ENCODE data around the gene FAM72A.
"Not testable (repeated sequence)": the region's sequence is repeated elsewhere in the genome, so short reads cannot be mapped to it uniquely, and the experiment has no call there.

FAM72A gene

GRCh38 chr1:206219514-206220331 lies 17.1 kb upstream of the FAM72A start:
- DNase-seq (ENCODE audit: low read depth, low spot score); in situ Hi-C loops (cut with HindIII; ENCODE audit: low sequenced_read_pairs); H3K4me3 ChIP-seq (ENCODE audit: low read depth, low read length): not testable (repeated sequence)

GRCh38 chr1:206218765-206219164 lies 16.1 kb upstream of the FAM72A start:
- in situ Hi-C loops (cut with HindIII; ENCODE audit: low sequenced_read_pairs); H3K4me3 ChIP-seq (ENCODE audit: low read depth, low read length): not testable (repeated sequence)

DNA sequence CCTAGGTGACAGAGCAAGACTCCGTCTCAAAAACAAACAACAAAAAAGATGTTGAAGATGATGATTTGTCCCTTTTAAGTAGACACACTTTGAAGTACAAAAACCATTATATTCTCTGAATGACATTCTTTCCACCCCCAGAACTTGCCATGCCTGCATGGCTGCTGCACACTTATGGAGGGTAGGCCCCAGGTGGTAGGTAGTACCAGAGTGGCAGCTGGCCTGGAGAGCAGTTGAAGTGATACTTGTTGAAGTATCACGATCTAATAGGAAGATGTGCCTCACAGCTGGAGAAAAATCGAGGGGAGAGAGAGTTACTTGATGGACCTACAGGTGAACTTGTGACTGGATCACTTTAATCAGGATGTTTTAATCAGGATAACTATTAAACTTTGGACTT lies 15.6 kb upstream of the FAM72A start:
- H3K4me3 ChIP-seq (ENCODE audit: low read depth, low read length); DNase-seq (ENCODE audit: low read depth, low spot score); in situ Hi-C loops (cut with HindIII; ENCODE audit: low sequenced_read_pairs): not testable (repeated sequence)

More at GRCh38 chr1:206218765-206219164, 16.1 kb upstream of the FAM72A start:
- not testable (repeated sequence) for DNase-seq (ENCODE audit: low read depth, low spot score)

DNA sequence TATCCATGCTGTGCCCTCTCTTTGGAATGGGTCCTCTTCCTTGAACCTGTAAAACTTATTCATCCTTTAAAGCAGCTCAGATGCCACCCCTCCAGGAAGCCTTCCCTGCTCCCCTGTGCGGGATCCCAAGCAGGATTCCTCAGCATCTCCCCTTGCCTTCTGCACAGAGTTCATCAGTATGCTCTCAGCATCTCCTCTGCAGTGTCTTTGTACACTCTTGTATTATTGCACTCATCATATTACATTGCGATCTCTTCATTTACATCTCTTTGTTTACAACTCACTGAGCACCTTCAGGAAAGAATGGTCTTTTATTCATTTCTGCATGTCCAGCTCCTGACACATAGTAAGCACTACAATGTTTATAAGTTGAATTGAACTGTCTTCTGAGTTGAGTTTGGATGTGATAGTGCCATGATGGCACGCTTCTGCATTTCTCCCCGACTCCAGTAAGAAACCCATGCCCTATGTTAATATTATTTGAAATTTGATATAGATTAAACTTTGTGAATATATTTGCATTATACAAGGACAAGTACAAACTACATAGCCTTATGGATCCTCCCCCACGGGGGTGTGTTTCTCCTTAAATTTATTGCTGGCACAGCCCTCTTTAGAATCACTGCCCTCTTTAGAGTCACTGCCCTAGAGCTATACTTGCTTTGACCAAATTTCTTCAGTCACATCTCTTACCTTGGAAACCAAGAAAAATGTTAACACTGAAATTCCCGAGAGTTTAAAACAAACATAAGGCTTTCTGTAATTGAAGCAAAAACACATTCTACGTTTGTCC lies 13.2 kb upstream of the FAM72A start:
- in situ Hi-C loops (cut with HindIII; ENCODE audit: low sequenced_read_pairs); H3K4me3 ChIP-seq (ENCODE audit: low read depth, low read length); DNase-seq (ENCODE audit: low read depth, low spot score): not testable (repeated sequence)

DNA sequence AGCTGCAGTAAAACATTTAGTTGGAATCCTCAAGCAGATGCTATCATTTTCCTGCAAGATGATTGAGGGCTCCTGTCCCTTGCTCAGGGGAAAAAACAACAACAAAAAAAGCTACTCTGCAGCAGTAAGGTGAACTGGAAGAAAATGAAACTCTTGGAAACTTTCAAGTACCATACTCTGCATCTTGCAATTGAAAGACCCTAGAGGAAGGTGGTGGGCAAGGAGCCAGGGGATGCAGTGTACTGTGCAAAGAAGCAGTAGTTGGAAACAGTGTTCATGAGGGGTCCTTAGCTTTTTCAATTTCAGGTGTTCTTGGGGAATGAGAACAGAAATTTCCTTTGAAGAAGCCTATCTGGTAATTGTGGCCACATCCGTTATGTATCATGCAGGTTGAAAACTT lies 8.2 kb upstream of the FAM72A start:
- H3K4me3 ChIP-seq (ENCODE audit: low read depth, low read length); DNase-seq (ENCODE audit: low read depth, low spot score); in situ Hi-C loops (cut with HindIII; ENCODE audit: low sequenced_read_pairs): not testable (repeated sequence)

- DNase-seq (ENCODE audit: low read depth, low spot score); in situ Hi-C loops (cut with HindIII; ENCODE audit: low sequenced_read_pairs): not testable (repeated sequence)
- peak overlapping the region; percentile 25 for H3K4me3 ChIP-seq (ENCODE audit: low read depth, low read length)
These were observed 2.9 kb upstream of the FAM72A start for GRCh38 chr1:206205569-206205968.

GRCh38 chr1:206204871-206205270 lies 2.2 kb upstream of the FAM72A start:
- DNase-seq (ENCODE audit: low read depth, low spot score), result peak; percentile 13
- H3K4me3 ChIP-seq (ENCODE audit: low read depth, low read length), result peak overlapping the region; percentile 41
- in situ Hi-C loops (cut with HindIII; ENCODE audit: low sequenced_read_pairs), result not testable (repeated sequence)

DNA sequence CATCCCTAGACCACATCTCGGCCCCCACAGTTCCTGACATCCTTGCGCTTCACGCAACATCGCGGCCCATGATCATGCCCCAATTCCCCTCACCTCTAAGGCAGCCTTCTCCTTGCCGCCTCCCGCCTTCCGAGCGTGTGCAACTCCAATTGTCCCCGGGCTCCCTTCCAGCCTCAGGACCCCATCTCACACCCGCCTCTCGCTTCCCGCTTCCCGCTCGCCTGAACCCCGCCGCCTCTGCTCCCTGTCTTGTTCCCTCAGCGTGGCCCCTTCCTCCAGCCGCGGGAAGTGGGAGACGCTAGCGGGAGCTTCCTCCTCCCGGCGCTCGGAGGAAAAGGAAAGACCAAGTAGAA lies 1.5 kb upstream of the FAM72A start:
- DNase-seq (ENCODE audit: low read depth, low spot score); in situ Hi-C loops (cut with HindIII; ENCODE audit: low sequenced_read_pairs): not testable (repeated sequence)
- peak overlapping the region; percentile 46 for H3K4me3 ChIP-seq (ENCODE audit: low read depth, low read length)

- in situ Hi-C loops (cut with HindIII; ENCODE audit: low sequenced_read_pairs), result not testable (repeated sequence)
- peak within 1 kb of the TSS; percentile 49 for H3K4me3 ChIP-seq (ENCODE audit: low read depth, low read length)
- DNase-seq (ENCODE audit: low read depth, low spot score), result peak; percentile 71
These were observed 922 bp upstream of the FAM72A start, which contains the start of gene SRGAP2 for GRCh38 chr1:206203364-206204158. SRGAP2 (plus strand) TSS chr1:206203541; CDS start chr1:206205971, 2,430 bp downstream.

- DNase-seq (ENCODE audit: low read depth, low spot score); in situ Hi-C loops (cut with HindIII; ENCODE audit: low sequenced_read_pairs); H3K4me3 ChIP-seq (ENCODE audit: low read depth, low read length): not testable (repeated sequence)
These were observed 5.8 kb downstream of the FAM72A start for GRCh38 chr1:206196748-206197424.

DNA sequence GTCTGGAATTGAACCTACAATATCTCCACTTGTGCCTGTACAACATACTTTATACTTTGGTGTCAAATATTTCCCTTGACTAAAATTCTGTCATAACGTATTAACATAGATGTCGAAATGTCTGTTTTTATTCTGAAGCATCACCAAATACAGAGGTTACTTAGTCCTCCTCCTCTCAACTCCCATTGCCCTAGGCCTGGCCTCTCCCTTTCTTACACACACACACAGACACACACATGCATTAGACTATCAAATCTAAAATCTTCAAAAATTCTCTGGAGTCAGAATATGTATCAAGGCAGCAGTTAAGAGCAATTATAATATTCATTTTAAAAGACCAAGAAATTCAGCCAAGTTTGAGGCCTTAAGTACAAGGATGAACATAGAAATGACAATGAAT lies 7.5 kb downstream of the FAM72A start:
- H3K4me3 ChIP-seq (ENCODE audit: low read depth, low read length); DNase-seq (ENCODE audit: low read depth, low spot score); in situ Hi-C loops (cut with HindIII; ENCODE audit: low sequenced_read_pairs): not testable (repeated sequence)

DNA sequence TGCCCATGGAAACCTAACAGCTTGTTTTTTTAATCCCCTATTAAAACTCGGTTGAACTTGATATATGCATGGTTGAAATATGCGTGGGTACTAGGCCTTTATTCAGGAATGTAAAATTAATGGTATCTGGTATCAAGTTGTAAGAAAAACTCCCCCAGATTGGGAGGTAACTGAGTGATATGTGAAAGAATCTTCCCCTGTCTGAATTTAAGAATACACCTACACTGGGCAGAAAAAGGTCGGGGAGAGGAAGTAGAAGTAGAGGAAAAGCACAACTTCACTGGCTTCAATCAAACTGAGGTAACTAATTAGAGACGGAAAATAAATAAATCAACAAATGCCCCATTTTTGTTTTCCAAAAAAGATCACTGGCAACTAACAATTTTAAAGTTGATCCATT lies 15.8 kb downstream of the FAM72A start:
- H3K4me3 ChIP-seq (ENCODE audit: low read depth, low read length); DNase-seq (ENCODE audit: low read depth, low spot score); in situ Hi-C loops (cut with HindIII; ENCODE audit: low sequenced_read_pairs): not testable (repeated sequence)

DNA sequence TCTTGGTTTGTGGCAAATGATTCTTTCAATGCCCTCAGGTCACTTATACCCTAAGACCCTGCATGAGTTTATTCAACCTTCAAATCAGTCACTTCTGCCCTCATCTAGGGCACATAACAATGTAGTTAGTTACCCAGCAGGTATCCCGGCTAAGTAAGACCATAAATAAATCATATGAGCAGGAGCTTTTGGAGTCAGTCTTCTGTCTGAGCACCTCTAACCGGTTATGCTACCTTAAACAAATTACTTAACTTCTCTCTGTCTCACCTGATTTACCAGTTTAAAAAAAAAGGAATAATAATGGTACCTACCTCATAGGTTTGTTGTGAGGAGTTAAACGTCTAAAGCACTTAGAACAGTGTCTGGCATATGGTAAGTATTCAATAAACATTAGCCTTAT lies 16.9 kb downstream of the FAM72A start:
- in situ Hi-C loops (cut with HindIII; ENCODE audit: low sequenced_read_pairs); DNase-seq (ENCODE audit: low read depth, low spot score); H3K4me3 ChIP-seq (ENCODE audit: low read depth, low read length): not testable (repeated sequence)

DNA sequence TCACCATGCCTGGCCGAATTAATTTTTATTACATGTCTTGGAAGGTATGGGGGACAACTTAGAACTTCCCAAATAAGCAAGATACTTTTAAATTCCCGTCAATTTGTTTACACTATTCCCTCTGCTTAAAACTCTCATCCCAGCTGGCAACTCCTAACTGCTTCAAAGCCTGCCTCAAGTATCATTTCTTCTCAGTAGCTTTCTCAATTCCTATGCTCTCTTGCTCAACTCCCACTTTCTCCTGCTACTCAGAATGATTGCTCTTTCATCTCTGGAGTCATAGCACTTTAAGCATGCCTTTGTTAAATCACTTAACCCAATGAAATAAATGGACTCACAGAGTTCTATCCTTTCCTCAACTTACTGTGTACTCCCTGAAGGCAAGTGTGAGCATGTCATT lies 18.9 kb downstream of the FAM72A start:
- in situ Hi-C loops (cut with HindIII; ENCODE audit: low sequenced_read_pairs); DNase-seq (ENCODE audit: low read depth, low spot score): not testable (repeated sequence)

DNA sequence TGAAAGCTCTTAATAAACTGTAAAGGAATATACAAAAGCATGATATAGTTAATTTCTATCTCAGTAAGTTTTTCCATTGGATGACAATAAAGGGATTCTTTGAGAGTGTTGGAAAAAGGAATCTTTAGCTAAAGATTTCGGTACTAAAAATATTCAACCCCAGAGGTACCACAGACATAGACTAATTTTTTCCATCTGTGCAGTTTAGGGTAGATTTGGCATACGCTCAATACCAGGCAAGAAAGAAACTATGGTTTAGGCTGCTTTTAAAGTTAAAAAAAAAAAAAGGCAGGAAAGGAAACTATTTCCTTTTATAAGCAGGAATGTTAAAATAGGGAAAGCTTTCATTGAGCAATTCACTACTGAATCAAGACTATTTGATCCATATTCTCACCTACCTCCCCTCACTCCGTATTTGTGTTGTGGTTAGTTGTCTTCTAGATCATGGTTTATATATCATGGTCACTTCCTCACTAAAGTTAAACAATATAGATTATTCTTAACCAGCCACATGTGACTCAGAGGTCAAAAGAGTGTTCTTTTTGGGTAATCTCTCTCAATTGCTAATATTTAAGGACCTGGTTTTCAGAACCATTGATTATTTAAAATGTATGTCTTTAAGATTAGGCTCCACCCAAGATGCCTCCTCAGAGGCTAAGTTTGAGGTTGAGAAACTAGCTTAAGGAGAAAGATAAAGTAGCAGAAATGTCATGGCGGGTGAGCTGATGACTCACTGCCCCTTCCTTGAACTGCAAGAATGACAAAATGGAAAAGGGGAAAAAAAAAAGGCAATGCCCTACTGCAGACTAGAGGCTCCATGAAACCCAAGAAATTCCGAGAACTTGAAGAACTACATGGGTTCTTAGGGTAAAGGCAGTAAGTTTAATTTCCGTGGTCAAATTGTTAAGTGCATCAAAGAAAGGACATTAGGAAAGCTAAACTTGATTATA lies 20.0 kb downstream of the FAM72A start:
- H3K4me3 ChIP-seq (ENCODE audit: low read depth, low read length); in situ Hi-C loops (cut with HindIII; ENCODE audit: low sequenced_read_pairs): not testable (repeated sequence)
- DNase-seq (ENCODE audit: low read depth, low spot score), result peak; percentile 36

More for the DNA sequence above, 18.9 kb downstream of the FAM72A start:
- H3K4me3 ChIP-seq (ENCODE audit: low read depth, low read length), result not testable (repeated sequence)

GRCh38 chr1:206179666-206180065 lies 23.0 kb downstream of the FAM72A start:
- in situ Hi-C loops (cut with HindIII; ENCODE audit: low sequenced_read_pairs); H3K4me3 ChIP-seq (ENCODE audit: low read depth, low read length); DNase-seq (ENCODE audit: low read depth, low spot score): not testable (repeated sequence)
